T-cell (primary cell): Measurements from ENCODE around the gene NDUFS6. TPM values are rescaled to one million over a fixed set of nuclear protein-coding genes. Genes with fewer than 3 reads are reported as not detected.

Experiments used
- ATAC-seq, 4 experiments: fragments of 200-7000 bp in 3 of 4; fragments of 150-1000 bp in 1 of 4; cut with Tn5 transposase; replicated peaks in 1 of 4; 1 replicate in 3 of 4; 2 replicates in 1 of 4; pipeline ENCODE4 v1.10.0; 2021; ENCODE audit warnings: moderate library complexity in 3 of 4, mild to moderate bottlenecking in 2 of 4, moderate number of reproducible peaks in 1 of 4
- CTCF ChIA-PET, 2 donors: fragments of 300-600 bp; sonication (Branson Sonifier 250); formaldehyde crosslinking; loops; one replicate each; lab custom pipeline; 2022; ENCODE audit warnings: antibody characterized with exemption in 2 of 2; lab: Charles Lee
- POLR2A ChIA-PET, 2 donors: fragments of 300-600 bp; sonication (Branson Sonifier 250); formaldehyde crosslinking; loops; one replicate each; lab custom pipeline; 2022; ENCODE audit warnings: antibody characterized with exemption in 2 of 2; lab: Charles Lee
- DNase-seq, 35 experiments: peaks; one replicate each; pipeline versions ENCODE4 v3.0.0 to v3.0.0-alpha.2; 2013 to 2023
- H3K27ac ChIP-seq: one replicate; pipeline ENCODE4 v1.5.1; 2013; ENCODE audit warnings: low read length
- H3K27me3 ChIP-seq, 2 experiments: replicated peaks in 1 of 2; 1 replicate in 1 of 2; 2 replicates in 1 of 2; pipeline versions ENCODE4 v1.6.1 to v1.7.0; 2013; ENCODE audit warnings: low read length in 1 of 2, mixed read lengths in 1 of 2; ENCODE audit not compliant: control insufficient read depth in 2 of 2, insufficient read depth in 2 of 2; ENCODE audit errors: extremely low read depth in 1 of 2
- H3K36me3 ChIP-seq, 2 donors: 1 replicate in 1 of 2; 2 replicates in 1 of 2; pipeline versions ENCODE4 v1.6.1 to v1.7.0; 2013; ENCODE audit warnings: low read length in 1 of 2; ENCODE audit not compliant: control insufficient read depth in 2 of 2, insufficient read depth in 1 of 2; ENCODE audit errors: extremely low read depth in 1 of 2
- H3K4me1 ChIP-seq, 2 experiments: 1 replicate in 1 of 2; 2 replicates in 1 of 2; pipeline versions ENCODE4 v1.6.1 to v1.7.0; 2013; ENCODE audit warnings: low read length in 2 of 2, mixed read lengths in 1 of 2; ENCODE audit not compliant: insufficient read depth in 2 of 2, control insufficient read depth in 1 of 2; ENCODE audit errors: extremely low read depth in 1 of 2
- H3K4me3 ChIP-seq, 2 donors: 1 replicate in 1 of 2; 2 replicates in 1 of 2; pipeline versions ENCODE4 v1.5.1 to v1.7.0; 2013; ENCODE audit warnings: mild to moderate bottlenecking in 2 of 2, low read length in 1 of 2, moderate library complexity in 1 of 2; ENCODE audit not compliant: control insufficient read depth in 1 of 2; ENCODE audit errors: extremely low read depth in 1 of 2
- H3K9me3 ChIP-seq: 2 replicates; pipeline ENCODE4 v1.7.0; 2013
- H3K27ac Mint-ChIP-seq, 2 donors: one replicate each; pipeline ENCODE4 v1.8.0; 2020 to 2021; ENCODE audit warnings: mild to moderate bottlenecking in 2 of 2, mixed read lengths in 2 of 2
- H3K27me3 Mint-ChIP-seq, 2 donors: one replicate each; pipeline ENCODE4 v1.8.0; 2021 to 2022; ENCODE audit warnings: mixed read lengths in 2 of 2
- H3K36me3 Mint-ChIP-seq: one replicate; pipeline ENCODE4 v1.8.0; 2021; ENCODE audit warnings: mixed read lengths
- H3K4me1 Mint-ChIP-seq, 3 donors: one replicate each; pipeline ENCODE4 v1.8.0; 2020 to 2022; ENCODE audit warnings: mixed read lengths in 3 of 3, mild to moderate bottlenecking in 1 of 3
- H3K4me3 Mint-ChIP-seq, 3 donors: one replicate each; pipeline ENCODE4 v1.8.0; 2020 to 2022; ENCODE audit warnings: mild to moderate bottlenecking in 3 of 3, mixed read lengths in 3 of 3, moderate library complexity in 3 of 3
- H3K9me3 Mint-ChIP-seq, 3 donors: one replicate each; pipeline ENCODE4 v1.8.0; 2020 to 2022; ENCODE audit warnings: mixed read lengths in 3 of 3
- WGBS: methylation state at CpG from one replicate; pipeline ENCODE4 v1.1.5; 2013; ENCODE audit warnings: missing lambda C conversion rate; ENCODE audit not compliant: insufficient coverage; 5-methylcytosine and 5-hydroxymethylcytosine counted together
- total RNA-seq, 35 experiments: library from RNA in 6 of 35; stranded (reverse) in 6 of 35; fragments of 120-200 nt in 1 of 35; gene quantifications; one replicate each; pipeline versions ENCODE4 v1.2.1 to v1.2.4 and lab custom pipeline; 2013 to 2026

The NDUFS6 gene
- 10 to 100 TPM; 16.4 to 21.7 (median 18.8) TPM for total RNA-seq
- 18.2 TPM for total RNA-seq (2013)
- total RNA-seq (lab: John Stamatoyannopoulos, UW), result 15.1 to 68.7 (median 23.7) reads per million in 29 experiments

- no peaks in the 10 kb centered on the region for H3K27me3 Mint-ChIP-seq
- H3K27ac Mint-ChIP-seq, result peak within 1 kb of the TSS; percentile 98 to 99
- CTCF ChIA-PET, result no interaction called here
- peaks cover 44% of the 10 kb centered on the region for H3K36me3 Mint-ChIP-seq
- H3K4me3 Mint-ChIP-seq, result peak within 1 kb of the TSS; percentile 98 to 99 (median 98)
- H3K9me3 Mint-ChIP-seq, result no peaks in the 10 kb centered on the region
- H3K9me3 ChIP-seq, result no peaks in the 10 kb centered on the region
- DNase-seq, result peak; percentile 51 to 89 (median 69)
- peaks cover 11 to 53% of the 10 kb centered on the region in 2 donors for H3K36me3 ChIP-seq
- H3K4me1 Mint-ChIP-seq, result peaks cover 50 to 68% (median 67%) of the 10 kb centered on the region in 3 donors
- H3K27ac ChIP-seq, result peak within 1 kb of the TSS; percentile 69
- peak; percentile 64 to 71 (median 68) for ATAC-seq
- POLR2A ChIA-PET, result interaction anchor here in 1 of 2 donors (0.6 to 0.9 kb wide), 2 partner anchors 19 to 705 kb away, joined by 3 to 5 read pairs; no protein-coding TSS in a partner anchor
- 0% methylated on average over 62 of the region's 69 CpGs for WGBS
- H3K27me3 ChIP-seq, result no peaks in the 10 kb centered on the region
- H3K4me3 ChIP-seq, result peak within 1 kb of the TSS; percentile 85 to 95
- peaks cover 12 to 38% of the 10 kb centered on the region in 2 experiments for H3K4me1 ChIP-seq
Observed at GRCh38 chr5:1801222-1801966, at the start of gene NDUFS6. NDUFS6 (plus strand) TSS chr5:1801407; CDS start chr5:1801418, 11 bp downstream.

DNA sequence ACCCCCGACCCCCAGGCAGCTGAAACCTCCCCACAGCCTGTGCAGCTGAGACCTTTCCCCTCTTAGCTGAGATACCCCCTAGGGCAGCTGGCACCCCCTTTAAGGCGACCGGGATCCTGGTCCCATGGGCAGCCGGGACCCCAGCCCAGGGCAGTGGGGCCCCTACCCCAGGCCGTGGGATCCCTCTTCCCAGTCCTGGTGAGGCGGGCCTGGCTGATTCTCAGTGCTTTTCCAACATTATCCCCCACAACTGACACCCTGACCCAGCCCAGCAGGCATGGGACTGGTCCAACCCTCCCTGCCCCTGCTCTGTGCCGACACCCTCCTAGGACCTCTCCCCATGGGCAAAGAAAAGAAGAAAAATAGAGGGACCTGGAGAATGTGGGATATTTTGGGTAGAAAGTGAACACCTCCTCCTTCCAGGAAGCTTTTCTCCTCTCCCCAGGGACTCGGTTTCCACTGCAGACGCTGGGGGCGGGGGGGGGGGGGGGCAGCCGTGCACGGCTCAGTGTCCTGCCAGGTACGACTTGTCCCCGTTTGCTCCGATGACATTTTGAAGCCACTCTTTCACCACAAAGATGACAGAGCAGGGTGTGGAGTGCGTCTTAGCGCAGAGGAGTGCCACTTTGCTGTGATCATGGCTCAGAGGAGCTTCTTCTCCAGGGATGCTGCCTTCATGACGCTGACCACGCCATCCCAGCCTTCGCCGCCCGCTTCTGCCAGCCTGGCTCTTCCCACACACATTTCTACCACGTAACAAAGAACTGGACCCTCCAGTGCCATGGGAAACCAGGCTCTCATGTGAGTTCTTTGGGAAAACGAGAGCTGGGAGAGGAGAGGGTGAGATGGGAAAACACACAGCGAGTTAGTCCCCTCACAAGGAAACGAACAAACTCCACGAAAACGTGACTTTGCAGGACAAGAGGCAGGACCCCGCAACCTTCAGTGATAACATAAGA, 49.1 kb upstream of the NDUFS6 start:
- Histone ChIP-seq H3K4me3 (no peak overlapping the region), H3K27ac (no peak overlapping the region), H3K9me3 (no peaks in the 10 kb centered on the region), H3K36me3 (no peaks in the 10 kb centered on the region), H3K4me1 (no peaks in the 10 kb centered on the region), H3K27me3 (peaks cover 0 to 36% of the 10 kb centered on the region in 2 experiments)
- ChIA-PET POLR2A (no interaction called here), CTCF (no interaction called here)
- Mint-ChIP-seq H3K4me3 (no peak overlapping the region), H3K9me3 (no peaks in the 10 kb centered on the region), H3K36me3 (no peaks in the 10 kb centered on the region), H3K27ac (no peak overlapping the region), H3K27me3 (peaks cover 3 to 16% of the 10 kb centered on the region in 2 donors), H3K4me1 (no peaks in the 10 kb centered on the region)
- 83% methylated on average over 10 of the region's 29 CpGs for WGBS
- peak in 1 of 35 experiments; percentile 19 for DNase-seq
- no peak for ATAC-seq

GRCh38 chr5:1752881-1753280, 48.3 kb upstream of the NDUFS6 start:
- WGBS, result 75% methylated on average over 11 of the region's 16 CpGs
- no peaks in the 10 kb centered on the region for H3K36me3 Mint-ChIP-seq
- ChIA-PET CTCF (no interaction called here), POLR2A (no interaction called here)
- no peak overlapping the region for H3K27ac Mint-ChIP-seq
- Histone ChIP-seq H3K36me3 (no peaks in the 10 kb centered on the region), H3K4me3 (no peak overlapping the region), H3K27ac (no peak overlapping the region), H3K9me3 (no peaks in the 10 kb centered on the region), H3K27me3 (peaks cover 0 to 36% of the 10 kb centered on the region in 2 experiments), H3K4me1 (no peaks in the 10 kb centered on the region)
- ATAC-seq (no peak), DNase-seq (no peak)
- H3K4me3 Mint-ChIP-seq, result no peak overlapping the region
- H3K4me1 Mint-ChIP-seq, result no peaks in the 10 kb centered on the region
- H3K9me3 Mint-ChIP-seq, result no peaks in the 10 kb centered on the region
- peaks cover 3 to 16% of the 10 kb centered on the region in 2 donors for H3K27me3 Mint-ChIP-seq

DNA sequence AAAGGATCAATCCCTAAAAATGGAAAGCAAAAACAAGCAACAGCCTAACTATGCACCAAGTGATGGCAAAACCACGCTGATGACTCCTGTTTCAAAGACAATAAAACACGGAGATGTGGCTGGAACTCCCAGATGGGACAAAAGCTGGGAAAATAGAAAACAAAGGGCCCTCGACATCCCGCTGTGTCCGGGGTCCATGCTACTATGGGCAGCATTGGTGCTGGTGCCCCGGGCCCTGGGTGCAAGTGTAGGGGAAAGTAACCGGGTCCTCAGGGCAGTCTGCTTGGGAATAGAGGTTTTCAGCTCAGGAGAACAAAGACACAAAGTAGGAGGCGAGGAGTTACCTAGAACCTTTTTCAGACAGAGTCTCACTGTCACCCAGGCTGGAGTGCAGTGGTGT, 47.7 kb upstream of the NDUFS6 start:
- Mint-ChIP-seq H3K4me1 (no peaks in the 10 kb centered on the region), H3K27ac (no peak overlapping the region), H3K36me3 (no peaks in the 10 kb centered on the region), H3K9me3 (peaks cover 3 to 5% (median 4%) of the 10 kb centered on the region in 3 donors), H3K27me3 (peaks cover 8 to 18% of the 10 kb centered on the region in 2 donors), H3K4me3 (no peak overlapping the region)
- ATAC-seq, result no peak
- Histone ChIP-seq H3K4me1 (no peaks in the 10 kb centered on the region), H3K9me3 (no peaks in the 10 kb centered on the region), H3K27me3 (peaks cover 0 to 36% of the 10 kb centered on the region in 2 experiments), H3K36me3 (no peaks in the 10 kb centered on the region), H3K4me3 (no peak overlapping the region), H3K27ac (no peak overlapping the region)
- CTCF ChIA-PET, result no interaction called here
- POLR2A ChIA-PET, result no interaction called here
- 73% methylated on average over 6 of the region's 8 CpGs for WGBS
- peak in 1 of 35 experiments; percentile 9 for DNase-seq

DNA sequence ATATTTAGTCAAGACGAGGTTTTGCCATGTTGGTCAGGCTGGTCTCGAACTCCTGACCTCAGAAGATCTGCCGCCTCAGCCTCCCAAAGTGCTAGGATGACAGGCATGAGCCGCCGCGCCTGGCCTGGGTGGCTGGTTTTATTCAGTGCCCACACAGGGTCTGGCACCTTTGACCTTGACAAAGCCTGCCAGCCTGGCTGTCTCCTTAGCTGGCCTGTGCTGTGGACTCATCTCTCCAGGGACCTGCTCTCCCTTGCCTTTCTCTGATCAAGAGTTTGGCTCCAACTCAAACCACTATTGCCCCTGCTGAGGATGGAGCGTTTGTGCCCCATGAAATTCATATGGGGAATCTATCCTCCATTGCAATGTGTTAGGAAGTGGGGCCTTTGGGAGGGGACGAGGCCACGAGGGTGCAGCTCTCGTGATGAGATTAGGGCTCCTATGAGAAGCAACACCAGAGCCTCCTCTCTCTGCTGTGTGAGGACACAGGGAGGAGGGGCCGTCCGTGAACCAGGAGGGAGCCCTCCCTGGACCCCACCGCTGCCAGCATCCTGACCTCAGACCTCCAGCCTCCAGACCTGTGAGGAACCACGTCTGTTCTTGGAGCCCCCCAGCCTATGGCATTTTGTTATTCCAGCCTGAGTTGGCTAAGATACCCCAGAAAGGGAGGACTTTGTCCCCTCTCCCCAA, 46.5 kb upstream of the NDUFS6 start:
- Mint-ChIP-seq H3K27ac (no peak overlapping the region), H3K4me1 (no peaks in the 10 kb centered on the region), H3K9me3 (peaks cover 5 to 10% (median 6%) of the 10 kb centered on the region in 3 donors), H3K4me3 (no peak overlapping the region), H3K27me3 (peaks cover 9 to 21% of the 10 kb centered on the region in 2 donors), H3K36me3 (no peaks in the 10 kb centered on the region)
- POLR2A ChIA-PET, result no interaction called here
- no peak for ATAC-seq
- CTCF ChIA-PET, result no interaction called here
- Histone ChIP-seq H3K27me3 (peaks cover 0 to 38% of the 10 kb centered on the region in 2 experiments), H3K4me1 (no peaks in the 10 kb centered on the region), H3K4me3 (no peak overlapping the region), H3K27ac (no peak overlapping the region), H3K36me3 (no peaks in the 10 kb centered on the region), H3K9me3 (no peaks in the 10 kb centered on the region)
- DNase-seq, result peak in 1 of 35 experiments; percentile 10
- 80% methylated on average over 10 of the region's 14 CpGs for WGBS
